GM18861 (cell line): ENCODE data around the gene MYDGF.

Source experiments
- ATAC-seq: cut with Tn5 transposase; IDR thresholded peaks from one replicate; pipeline ENCODE4 v1.9.1; 2021; ENCODE audit not compliant: unreplicated experiment

MYDGF gene

GRCh38 chr19:4676955-4677731, 7.0 kb upstream of the MYDGF start:
- no peak for ATAC-seq

GRCh38 chr19:4675346-4675745, 5.2 kb upstream of the MYDGF start:
- ATAC-seq, result no peak

DNA sequence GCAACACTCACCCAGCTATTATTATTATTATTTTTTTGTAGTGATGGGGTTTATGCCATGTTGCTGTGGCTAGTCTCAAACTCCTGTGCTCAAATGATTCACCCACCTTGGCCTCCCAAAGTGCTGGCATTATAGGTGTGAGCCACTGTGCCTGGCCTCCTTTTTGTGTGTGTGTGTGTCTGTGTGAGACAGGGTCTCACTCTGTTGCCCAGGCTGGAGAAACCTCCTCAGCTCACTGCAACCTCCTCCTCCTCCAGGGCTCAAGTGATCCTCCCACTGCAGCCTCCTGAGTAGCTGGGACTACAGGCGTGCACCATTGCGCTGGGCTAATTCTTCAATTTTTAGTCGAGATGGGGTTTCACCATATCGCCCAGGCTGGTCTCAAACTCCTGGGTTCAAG, 3.6 kb upstream of the MYDGF start:
- no peak for ATAC-seq

- no peak for ATAC-seq
Observed at GRCh38 chr19:4673216-4673615, 3.1 kb upstream of the MYDGF start.

- ATAC-seq, result no peak
Observed at GRCh38 chr19:4671185-4671851, 1.2 kb upstream of the MYDGF start.

DNA sequence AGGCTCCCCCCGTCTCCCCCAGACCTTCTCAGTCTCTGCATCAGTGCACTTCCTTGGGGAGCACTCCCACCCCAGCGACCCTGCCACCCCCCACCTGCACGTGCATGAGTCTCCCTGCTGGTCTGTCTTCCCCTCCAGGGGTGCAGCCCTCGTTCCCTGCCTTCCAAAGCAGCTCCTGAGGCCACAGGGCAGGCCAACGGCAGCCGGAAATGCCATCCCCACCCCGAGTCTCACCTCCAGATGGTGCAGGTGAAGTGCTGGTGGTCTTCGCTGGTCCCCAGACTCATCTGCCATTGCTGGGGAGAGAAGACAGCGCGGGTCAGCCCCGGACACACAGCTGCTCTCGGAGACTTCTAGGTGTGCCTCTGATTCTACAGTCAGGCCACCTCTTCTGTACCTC, 5.5 kb downstream of the MYDGF start:
- no peak for ATAC-seq

- no peak for ATAC-seq
Observed at GRCh38 chr19:4662812-4663211, 7.3 kb downstream of the MYDGF start.

DNA sequence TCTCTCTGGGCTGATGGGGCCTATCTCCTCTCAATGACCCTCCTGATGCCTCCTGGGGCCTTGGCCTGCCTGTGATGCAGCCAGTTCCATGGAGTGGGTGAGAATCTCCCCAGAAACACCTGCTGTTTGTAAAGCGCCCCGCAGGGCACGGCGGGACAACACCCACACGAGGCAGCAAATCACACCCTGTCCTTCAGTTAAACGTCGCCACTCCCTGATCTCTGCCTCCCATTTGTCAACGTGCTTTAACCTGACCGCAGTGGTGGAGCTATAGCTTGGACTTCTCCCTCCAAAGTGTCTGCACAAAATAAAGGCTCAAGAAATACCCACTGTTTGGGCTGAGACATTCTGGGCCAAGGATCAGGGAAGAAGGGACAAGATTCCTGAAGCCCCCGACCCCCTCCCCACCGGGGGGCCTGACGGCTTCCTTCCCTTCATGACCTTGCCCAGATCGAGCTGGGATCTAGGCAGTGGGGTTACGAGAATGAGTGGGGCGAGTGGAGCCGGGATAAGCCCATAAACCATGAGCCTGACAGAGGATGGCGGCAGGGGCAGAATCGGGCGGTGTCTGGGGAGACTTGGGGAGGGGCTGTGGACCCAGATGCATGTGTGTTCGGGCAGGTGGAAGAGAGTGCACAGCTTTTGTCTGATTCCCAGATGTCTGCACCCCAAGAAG, 8.0 kb downstream of the MYDGF start:
- no peak for ATAC-seq

- ATAC-seq, result no peak
Observed at GRCh38 chr19:4660993-4661392, 9.1 kb downstream of the MYDGF start.

- no peak for ATAC-seq
Observed at GRCh38 chr19:4660181-4660791, 9.9 kb downstream of the MYDGF start.

- no peak for ATAC-seq
Observed at GRCh38 chr19:4657835-4658234, 12.3 kb downstream of the MYDGF start.

DNA sequence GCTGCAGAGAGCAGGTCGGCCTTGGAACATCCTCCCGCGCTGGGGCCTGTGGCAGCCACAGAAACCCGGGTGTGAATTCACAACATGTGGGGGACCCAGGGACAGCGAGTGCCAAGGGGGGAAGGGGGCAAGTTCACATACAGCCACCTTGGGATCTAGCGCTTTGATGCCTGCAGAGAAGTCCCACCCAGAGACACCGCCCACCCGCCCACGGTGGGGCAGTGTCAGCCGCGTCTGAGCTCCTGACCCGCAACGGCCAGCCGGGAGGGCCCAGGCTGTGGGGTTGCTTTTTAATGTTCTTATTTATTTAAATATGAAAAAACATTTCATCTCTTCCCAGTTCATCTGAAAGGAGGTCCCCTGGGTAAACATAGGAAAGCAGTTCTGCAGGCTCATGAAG, 12.9 kb downstream of the MYDGF start:
- ATAC-seq, result no peak

GRCh38 chr19:4656102-4656501, 14.0 kb downstream of the MYDGF start:
- ATAC-seq, result no peak

- no peak for ATAC-seq
Observed at GRCh38 chr19:4654437-4655361, 15.4 kb downstream of the MYDGF start.

GRCh38 chr19:4653793-4654436, 16.2 kb downstream of the MYDGF start:
- no peak for ATAC-seq

DNA sequence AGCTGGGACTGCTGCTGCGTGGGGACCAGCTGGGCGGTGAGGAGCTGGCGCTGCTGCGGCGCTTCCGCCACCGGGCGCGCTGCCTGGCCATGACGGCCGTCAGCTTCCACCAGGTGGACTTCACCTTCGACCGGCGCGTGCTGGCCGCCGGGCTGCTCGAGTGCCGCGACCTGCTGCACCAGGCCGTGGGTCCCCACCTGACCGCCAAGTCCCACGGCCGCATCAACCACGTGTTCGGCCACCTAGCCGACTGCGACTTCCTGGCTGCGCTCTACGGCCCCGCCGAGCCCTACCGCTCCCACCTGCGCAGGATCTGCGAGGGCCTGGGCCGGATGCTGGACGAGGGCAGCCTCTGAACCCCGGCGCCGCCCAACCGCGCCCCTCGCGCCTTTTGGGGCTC, 18.1 kb downstream of the MYDGF start:
- ATAC-seq, result no peak

GRCh38 chr19:4650159-4650558, 20.0 kb downstream of the MYDGF start:
- no peak for ATAC-seq

- ATAC-seq, result no peak
Observed at GRCh38 chr19:4649392-4650047, 20.6 kb downstream of the MYDGF start.
